Smooth muscle cell (in vitro differentiated cells): ENCODE results near the gene PPP6R1. TPM values are rescaled to one million over a fixed set of nuclear protein-coding genes. Genes with fewer than 3 reads are reported as not detected.
"Not testable (repeated sequence)": the region's sequence is repeated elsewhere in the genome, so short reads cannot be mapped to it uniquely, and the experiment has no call there.

Experiments used
- DNase-seq: peaks from one replicate; lab custom pipeline; 2025; ENCODE audit not compliant: unreplicated experiment; lab: John Stamatoyannopoulos, UW
- H2AFZ ChIP-seq: fragments of 200-600 bp; sonication (generic); 2 replicates; pipeline ENCODE4 v1.6.0; 2016; ENCODE audit warnings: antibody characterized with exemption, low read depth, mild to moderate bottlenecking
- H3F3A ChIP-seq: fragments of 200-600 bp; sonication (generic); 2 replicates; pipeline ENCODE4 v1.6.0; 2017; ENCODE audit warnings: antibody characterized with exemption, low read depth
- H3K27ac ChIP-seq: fragments of 200-600 bp; sonication (generic); 2 replicates; pipeline ENCODE4 v1.5.1; 2016; ENCODE audit warnings: low read depth, mild to moderate bottlenecking
- H3K27me3 ChIP-seq: fragments of 200-600 bp; sonication (generic); 2 replicates; pipeline ENCODE4 v1.6.1; 2016; ENCODE audit warnings: low read depth, mild to moderate bottlenecking
- H3K36me3 ChIP-seq: fragments of 200-600 bp; sonication (generic); 2 replicates; pipeline ENCODE4 v1.5.1; 2016; ENCODE audit warnings: low read depth
- H3K4me1 ChIP-seq: fragments of 200-600 bp; sonication (generic); 2 replicates; pipeline ENCODE4 v1.5.1; 2016; ENCODE audit warnings: low read depth
- H3K4me2 ChIP-seq: fragments of 200-600 bp; sonication (generic); 2 replicates; pipeline ENCODE4 v1.6.0; 2016; ENCODE audit warnings: mild to moderate bottlenecking
- H3K4me3 ChIP-seq: fragments of 200-600 bp; sonication (generic); 2 replicates; pipeline ENCODE4 v1.5.1; 2016; ENCODE audit warnings: mild to moderate bottlenecking
- H3K79me2 ChIP-seq: fragments of 200-600 bp; sonication (generic); 2 replicates; pipeline ENCODE4 v1.6.0; 2016; ENCODE audit warnings: low read depth, mild to moderate bottlenecking
- H3K9ac ChIP-seq: fragments of 200-600 bp; sonication (generic); 2 replicates; pipeline ENCODE4 v1.6.0; 2016; ENCODE audit warnings: low read depth
- H3K9me3 ChIP-seq: fragments of 200-600 bp; sonication (generic); replicated peaks from 2 replicates; pipeline ENCODE4 v1.5.1; 2016; ENCODE audit warnings: low read depth
- H4K20me1 ChIP-seq: fragments of 200-600 bp; sonication (generic); 2 replicates; pipeline ENCODE4 v1.6.0; 2016; ENCODE audit warnings: low read depth
- WGBS: methylation state at CpG from one replicate; pipeline ENCODE4 v1.1.7; 2016; ENCODE audit warnings: low lambda C conversion rate; 5-methylcytosine and 5-hydroxymethylcytosine counted together
- polyA plus RNA-seq: library from polyadenylated mRNA; unstranded; fragments of >200 nt; fragmentation: Nextera tagmentation; extraction: Ambion mirVana; gene quantifications from 2 replicates; pipeline ENCODE4 v1.2.1, GENCODE V29; 2016
- total RNA-seq: library from RNA; depleted of rRNA; stranded (reverse); fragments of >200 nt; gene quantifications from 2 replicates; pipeline ENCODE4 v1.2.3, GENCODE V29; 2014
- TF ChIP-seq, protein P1 (sequence below): fragments of 200-600 bp; sonication (generic); IDR thresholded peaks from 2 replicates; pipeline ENCODE4 v1.5.1; 2017; ENCODE audit warnings: borderline replicate concordance, mild to moderate bottlenecking, antibody characterized with exemption; ENCODE audit not compliant: insufficient read depth, poor library complexity, severe bottlenecking

PPP6R1 gene
- total and polyA plus RNA-seq, 2 experiments from 2014 or later, result 31.1 to 58.0 TPM

DNA sequence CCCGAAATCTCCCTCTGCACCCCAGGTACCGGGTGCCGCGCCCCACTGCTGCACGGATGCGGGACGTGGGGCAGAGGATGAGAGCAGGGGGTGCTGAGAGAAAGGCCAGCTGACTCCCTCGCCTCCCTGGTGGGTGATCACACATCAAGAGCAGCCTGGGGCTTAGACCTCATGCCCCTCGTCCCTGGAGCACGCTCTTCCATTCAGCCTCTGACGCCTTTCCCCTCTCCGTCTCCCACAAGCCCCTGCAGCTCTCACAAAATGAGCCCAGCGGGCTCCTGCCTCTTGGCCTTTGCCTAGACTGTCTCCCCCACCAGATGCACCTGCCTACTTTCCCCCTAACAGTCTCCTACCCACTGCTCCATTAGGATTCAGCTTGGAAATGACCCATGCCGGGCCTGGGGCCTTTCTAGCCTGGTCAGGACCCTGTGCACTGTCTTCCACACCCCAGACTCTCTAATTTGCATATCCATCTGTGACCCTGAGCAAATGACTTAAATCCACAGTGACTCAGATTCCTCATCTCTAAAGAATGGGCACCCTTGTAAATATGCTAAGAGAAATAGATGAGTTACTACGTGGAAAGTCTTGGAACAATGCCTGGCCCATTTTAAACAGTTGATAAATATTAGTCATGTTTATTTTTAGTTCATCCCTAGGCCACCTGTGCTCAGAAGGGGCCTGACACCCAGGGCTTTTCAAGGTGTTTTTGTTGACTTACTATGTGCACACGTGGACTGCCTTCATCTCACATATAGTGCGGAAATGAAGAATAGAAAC lies 48.9 kb downstream of the PPP6R1 start:
- Histone ChIP-seq H3K4me2 (no peak overlapping the region), H2AFZ (no peak overlapping the region), H3K9ac (no peak overlapping the region), H4K20me1 (no peaks in the 10 kb centered on the region), H3K79me2 (no peaks in the 10 kb centered on the region), H3F3A (no peaks in the 10 kb centered on the region), H3K4me3 (no peak overlapping the region), H3K9me3 (no peaks in the 10 kb centered on the region), H3K4me1 (no peaks in the 10 kb centered on the region), H3K27ac (no peak overlapping the region), H3K36me3 (no peaks in the 10 kb centered on the region), H3K27me3 (no peaks in the 10 kb centered on the region)
- TF ChIP-seq, protein P1, sequence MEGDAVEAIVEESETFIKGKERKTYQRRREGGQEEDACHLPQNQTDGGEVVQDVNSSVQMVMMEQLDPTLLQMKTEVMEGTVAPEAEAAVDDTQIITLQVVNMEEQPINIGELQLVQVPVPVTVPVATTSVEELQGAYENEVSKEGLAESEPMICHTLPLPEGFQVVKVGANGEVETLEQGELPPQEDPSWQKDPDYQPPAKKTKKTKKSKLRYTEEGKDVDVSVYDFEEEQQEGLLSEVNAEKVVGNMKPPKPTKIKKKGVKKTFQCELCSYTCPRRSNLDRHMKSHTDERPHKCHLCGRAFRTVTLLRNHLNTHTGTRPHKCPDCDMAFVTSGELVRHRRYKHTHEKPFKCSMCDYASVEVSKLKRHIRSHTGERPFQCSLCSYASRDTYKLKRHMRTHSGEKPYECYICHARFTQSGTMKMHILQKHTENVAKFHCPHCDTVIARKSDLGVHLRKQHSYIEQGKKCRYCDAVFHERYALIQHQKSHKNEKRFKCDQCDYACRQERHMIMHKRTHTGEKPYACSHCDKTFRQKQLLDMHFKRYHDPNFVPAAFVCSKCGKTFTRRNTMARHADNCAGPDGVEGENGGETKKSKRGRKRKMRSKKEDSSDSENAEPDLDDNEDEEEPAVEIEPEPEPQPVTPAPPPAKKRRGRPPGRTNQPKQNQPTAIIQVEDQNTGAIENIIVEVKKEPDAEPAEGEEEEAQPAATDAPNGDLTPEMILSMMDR, result no peak
- WGBS, result 76% methylated on average over 17 of the region's 17 CpGs
- no peak for DNase-seq

- H3K27me3 ChIP-seq, result no peaks in the 10 kb centered on the region
- H3K4me3 ChIP-seq, result no peak within 1 kb of the TSS
- no peak within 1 kb of the TSS for H3K9ac ChIP-seq
- no peaks in the 10 kb centered on the region for H3K9me3 ChIP-seq
- no peaks in the 10 kb centered on the region for H3K4me1 ChIP-seq
- DNase-seq, result no peak
- TF ChIP-seq, protein P1, result no peak
- no peak within 1 kb of the TSS for H3K27ac ChIP-seq
- H3K36me3 ChIP-seq, result no peaks in the 10 kb centered on the region
- H3K4me2 ChIP-seq, result no peak within 1 kb of the TSS
- 82% methylated on average over 16 of the region's 18 CpGs for WGBS
- H3K79me2 ChIP-seq, result no peaks in the 10 kb centered on the region
- H3F3A ChIP-seq, result no peaks in the 10 kb centered on the region
- H2AFZ ChIP-seq, result no peak within 1 kb of the TSS
- no peaks in the 10 kb centered on the region for H4K20me1 ChIP-seq
These were observed 49.7 kb downstream of the PPP6R1 start, which contains the start of gene PTPRH for GRCh38 chr19:55208880-55209692. PTPRH (minus strand) TSS chr19:55209501; CDS start chr19:55209433, 68 bp downstream.

- Histone ChIP-seq H3F3A (no peaks in the 10 kb centered on the region), H4K20me1 (no peaks in the 10 kb centered on the region), H3K9ac (no peak overlapping the region), H3K27ac (no peak overlapping the region), H3K4me2 (peak overlapping the region; percentile 71), H3K79me2 (no peaks in the 10 kb centered on the region), H3K4me1 (no peaks in the 10 kb centered on the region), H3K36me3 (no peaks in the 10 kb centered on the region), H2AFZ (no peak overlapping the region), H3K4me3 (peak overlapping the region; percentile 17), H3K9me3 (no peaks in the 10 kb centered on the region), H3K27me3 (no peaks in the 10 kb centered on the region)
- TF ChIP-seq, protein P1, result no peak
- peak; percentile 59 for DNase-seq
- WGBS, result 37% methylated on average over 29 of the region's 29 CpGs
These were observed 51.9 kb downstream of the PPP6R1 start for GRCh38 chr19:55206664-55207500.

GRCh38 chr19:55202199-55202598 lies 56.6 kb downstream of the PPP6R1 start:
- not testable (repeated sequence) for H3K9me3 ChIP-seq, H4K20me1 ChIP-seq, H3K9ac ChIP-seq, DNase-seq, H3K27me3 ChIP-seq, H3F3A ChIP-seq, H3K79me2 ChIP-seq, H3K36me3 ChIP-seq, H3K4me2 ChIP-seq, H3K27ac ChIP-seq, H3K4me1 ChIP-seq, H2AFZ ChIP-seq, H3K4me3 ChIP-seq
- 83% methylated on average over 10 of the region's 10 CpGs for WGBS
